IPS-11a (cell line): ENCODE results near the gene ANK2.
"Not testable (repeated sequence)": the region's sequence is repeated elsewhere in the genome, so short reads cannot be mapped to it uniquely, and the experiment has no call there.

Experiments
- H3K4me3 ChIP-seq: one replicate; pipeline ENCODE4 v1.5.1; 2013; ENCODE audit warnings: low read depth, low read length, control low read depth

Gene ANK2

GRCh38 chr4:113183032-113183605 lies 133.7 kb downstream of the ANK2 start:
- no peak overlapping the region for H3K4me3 ChIP-seq

GRCh38 chr4:113186220-113186619 lies 136.8 kb downstream of the ANK2 start:
- not testable (repeated sequence) for H3K4me3 ChIP-seq

GRCh38 chr4:113186913-113187312 lies 137.5 kb downstream of the ANK2 start:
- H3K4me3 ChIP-seq: no peak overlapping the region

GRCh38 chr4:113187358-113187757 lies 137.9 kb downstream of the ANK2 start:
- no peak overlapping the region for H3K4me3 ChIP-seq

DNA sequence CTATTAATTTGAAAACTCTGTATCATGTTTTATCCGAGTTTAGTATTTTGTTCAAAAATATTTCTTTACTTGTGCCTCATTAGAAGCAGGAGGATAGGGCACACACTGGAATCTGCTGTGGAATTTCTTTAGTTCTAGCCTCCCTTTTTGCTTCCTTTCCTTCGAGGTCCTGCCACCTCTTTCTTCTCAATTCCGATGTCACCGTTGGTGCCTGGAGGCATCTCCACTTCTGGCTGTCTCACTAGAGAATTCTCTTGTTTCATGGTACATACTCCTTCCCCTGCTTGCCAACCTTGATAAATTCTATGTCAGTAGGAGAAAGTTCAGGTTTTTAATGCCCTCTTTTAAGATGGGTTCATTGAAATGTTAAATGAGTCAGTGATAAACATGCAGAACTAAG lies 140.1 kb downstream of the ANK2 start:
- no peak overlapping the region for H3K4me3 ChIP-seq

GRCh38 chr4:113209153-113209552 lies 159.7 kb downstream of the ANK2 start:
- no peak overlapping the region for H3K4me3 ChIP-seq

DNA sequence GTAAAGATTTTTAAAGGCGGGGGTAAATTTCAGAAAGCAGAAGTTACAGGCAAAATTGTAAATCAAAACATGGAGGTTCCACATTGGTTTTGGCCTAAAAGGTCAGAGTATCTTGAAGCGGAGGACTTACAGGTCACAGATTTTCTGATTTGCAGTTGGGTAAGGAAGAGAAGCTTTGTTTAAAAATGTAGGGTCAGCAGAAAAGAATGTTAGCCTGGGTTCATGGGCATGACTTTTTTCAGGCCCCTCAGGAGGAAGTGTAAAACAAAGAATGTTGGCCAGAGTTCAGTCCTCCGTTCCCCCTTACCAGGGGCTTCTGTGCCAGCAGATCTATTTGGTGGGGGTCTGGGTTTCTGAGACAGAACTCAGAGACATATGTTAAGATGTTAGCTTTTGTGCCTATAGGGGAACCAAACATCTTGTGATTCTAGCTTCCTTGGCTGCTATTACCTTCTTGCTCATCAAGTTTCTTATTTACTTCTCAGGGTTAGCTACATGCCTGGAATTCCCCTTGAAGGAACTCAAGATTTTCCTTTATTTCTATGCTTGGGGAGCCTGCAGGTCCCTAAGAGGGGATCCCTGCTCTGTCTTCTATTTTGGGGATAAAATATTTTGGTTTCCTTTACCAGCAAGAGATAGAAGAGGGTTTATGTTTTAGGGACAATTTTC lies 160.3 kb downstream of the ANK2 start:
- no peak overlapping the region for H3K4me3 ChIP-seq

GRCh38 chr4:113212613-113213012 lies 163.2 kb downstream of the ANK2 start:
- no peak overlapping the region for H3K4me3 ChIP-seq

- no peak overlapping the region for H3K4me3 ChIP-seq
Measured at GRCh38 chr4:113221990-113222389, 172.5 kb downstream of the ANK2 start.

DNA sequence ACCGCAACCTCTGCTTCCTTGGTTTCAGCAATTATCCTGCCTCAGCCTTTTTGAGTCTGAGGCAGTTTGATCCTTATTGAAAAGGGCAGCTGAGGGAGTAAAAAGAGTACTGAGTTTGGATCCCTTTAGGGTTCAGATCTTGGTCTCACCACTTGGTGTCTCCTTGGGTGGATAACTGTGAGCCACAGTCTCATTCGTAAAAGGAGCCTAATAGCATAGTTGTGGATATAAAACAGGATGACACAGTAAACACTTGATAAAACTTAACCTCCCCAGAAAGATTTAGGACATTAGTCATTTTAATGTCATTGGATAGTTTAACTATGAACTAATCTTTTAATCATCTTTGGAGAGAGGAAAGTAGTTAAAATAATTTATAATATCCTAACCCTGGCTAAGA lies 173.0 kb downstream of the ANK2 start:
- no peak overlapping the region for H3K4me3 ChIP-seq

GRCh38 chr4:113223001-113223400 lies 173.5 kb downstream of the ANK2 start:
- no peak overlapping the region for H3K4me3 ChIP-seq

GRCh38 chr4:113232194-113232593 lies 182.7 kb downstream of the ANK2 start:
- no peak overlapping the region for H3K4me3 ChIP-seq

- no peak overlapping the region for H3K4me3 ChIP-seq
Measured at GRCh38 chr4:113236916-113237315, 187.5 kb downstream of the ANK2 start.

GRCh38 chr4:113243312-113243711 lies 193.9 kb downstream of the ANK2 start:
- no peak overlapping the region for H3K4me3 ChIP-seq

- not testable (repeated sequence) for H3K4me3 ChIP-seq
Measured at GRCh38 chr4:113244747-113245146, 195.3 kb downstream of the ANK2 start.

DNA sequence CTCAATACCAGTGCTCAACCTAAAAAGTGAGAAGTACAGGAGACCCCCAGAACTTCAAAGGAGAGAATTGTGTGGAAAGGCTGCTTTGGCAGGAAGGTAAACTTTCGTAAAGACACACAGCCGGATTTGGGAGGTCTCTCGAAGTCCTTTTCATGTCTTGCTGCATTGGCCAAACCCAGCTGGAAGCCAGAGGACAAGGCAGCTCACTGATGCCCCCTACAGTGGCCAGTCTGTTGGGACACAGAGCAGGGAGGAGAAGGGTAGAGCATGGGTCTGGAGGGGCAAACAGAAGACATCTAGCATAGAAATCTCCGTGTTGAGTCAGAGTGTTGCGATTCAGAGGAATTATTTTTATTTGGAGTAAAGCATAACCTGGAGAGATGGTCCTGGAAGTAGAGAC lies 198.9 kb downstream of the ANK2 start:
- H3K4me3 ChIP-seq: no peak overlapping the region

- no peak overlapping the region for H3K4me3 ChIP-seq
Measured at GRCh38 chr4:113255628-113256027, 206.2 kb downstream of the ANK2 start.

GRCh38 chr4:113256946-113257345 lies 207.5 kb downstream of the ANK2 start:
- H3K4me3 ChIP-seq: no peak overlapping the region

GRCh38 chr4:113260688-113261087 lies 211.2 kb downstream of the ANK2 start:
- H3K4me3 ChIP-seq: no peak overlapping the region

GRCh38 chr4:113263274-113263673 lies 213.8 kb downstream of the ANK2 start:
- no peak overlapping the region for H3K4me3 ChIP-seq

DNA sequence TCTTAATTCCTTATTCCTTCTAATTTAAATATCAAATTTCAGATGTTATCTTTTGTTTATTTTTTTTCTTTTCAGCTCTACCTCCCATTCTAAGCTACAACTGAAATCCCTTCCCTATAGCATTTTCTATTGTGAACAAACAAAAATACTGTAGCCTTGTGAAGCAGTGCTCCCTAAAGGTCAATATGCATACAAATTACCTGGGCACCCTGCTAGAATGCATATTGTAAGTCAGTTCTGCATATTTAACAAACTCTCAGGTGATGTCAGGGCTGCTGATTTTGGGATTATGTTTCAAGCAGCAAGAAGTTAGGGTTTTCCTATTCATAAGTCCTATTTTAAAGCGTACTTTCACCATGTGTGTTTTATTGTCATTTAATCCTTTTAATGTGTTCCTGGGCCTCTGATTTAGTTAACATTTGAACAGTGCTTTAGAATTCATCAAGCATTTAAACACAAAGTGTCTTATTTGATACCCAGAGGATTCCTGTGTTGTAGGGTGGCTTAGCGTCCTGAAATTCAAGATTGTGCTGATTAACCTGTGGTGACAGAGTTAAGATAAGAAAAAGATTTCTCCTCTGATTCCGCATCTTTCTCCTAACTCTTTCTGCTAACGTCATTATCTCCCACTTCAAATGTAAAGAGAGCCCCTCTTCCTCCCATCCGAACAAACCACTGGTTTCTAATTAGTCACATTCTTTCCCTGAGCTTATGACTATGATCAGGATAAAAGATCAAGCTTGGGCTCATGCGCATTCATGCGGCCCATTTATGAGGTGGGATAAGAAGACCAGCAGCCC lies 221.3 kb downstream of the ANK2 start:
- H3K4me3 ChIP-seq: no peak overlapping the region

DNA sequence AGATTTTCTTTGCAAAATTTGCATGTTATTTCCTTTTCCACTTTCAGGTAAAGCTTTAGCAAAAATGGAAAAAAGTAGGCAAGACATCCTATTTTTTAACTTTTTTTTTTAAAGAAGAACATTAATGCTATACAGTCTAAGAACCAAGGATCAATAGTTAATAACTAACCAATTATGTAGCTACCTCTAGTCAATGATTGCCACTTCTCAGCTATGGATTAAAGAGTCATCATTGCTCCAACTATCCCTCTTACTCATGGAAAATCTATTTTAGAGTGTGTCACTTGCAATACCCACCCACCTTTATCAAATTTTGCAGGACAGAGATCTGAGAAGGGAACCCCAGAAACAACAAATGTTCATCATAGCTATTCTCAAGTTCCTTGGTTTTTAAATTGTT lies 223.1 kb downstream of the ANK2 start:
- no peak overlapping the region for H3K4me3 ChIP-seq
